PC-3 (cell line): ENCODE data around the gene PTCH1. TPM values are rescaled to one million over a fixed set of nuclear protein-coding genes. Genes with fewer than 3 reads are reported as not detected.

Source experiments
- ATAC-seq: fragments of 200-7000 bp; cut with Tn5 transposase; 2 replicates; pipeline ENCODE4 v1.9.1; 2020; ENCODE audit warnings: mild to moderate bottlenecking, moderate library complexity
- BruUV-seq: library from RNA; stranded (reverse); fragments of 400-500 nt; replicated peaks from 2 replicates; lab custom pipeline; 2021; lab: Mats Ljungman, UMichigan
- CTCF ChIA-PET: fragments of 300-600 bp; sonication (Branson Sonifier 250); formaldehyde crosslinking; loops from one replicate; lab custom pipeline; 2022; ENCODE audit warnings: antibody characterized with exemption; lab: Charles Lee
- POLR2A ChIA-PET: fragments of 300-600 bp; sonication (Branson Sonifier 250); formaldehyde crosslinking; loops from one replicate; lab custom pipeline; 2022; ENCODE audit warnings: antibody characterized with exemption; ENCODE audit not compliant: unreplicated experiment; lab: Charles Lee
- DNase-seq: peaks from one replicate; pipeline ENCODE4 v3.0.0-alpha.2; 2015
- H2AFZ ChIP-seq: fragments of 300-600 bp; sonication (generic); 2 replicates; pipeline ENCODE4 v1.6.0; 2016; ENCODE audit warnings: antibody characterized with exemption, low read length
- H3F3A ChIP-seq: fragments of 300-600 bp; sonication (generic); one replicate; pipeline ENCODE4 v1.6.0; 2017; ENCODE audit warnings: antibody characterized with exemption, low read length, control low read depth, mild to moderate bottlenecking; ENCODE audit not compliant: unreplicated experiment
- H3K27ac ChIP-seq: fragments of 300-600 bp; sonication (generic); 2 replicates; pipeline ENCODE4 v1.5.1; 2016; ENCODE audit warnings: mild to moderate bottlenecking, low read length
- H3K27me3 ChIP-seq: fragments of 300-600 bp; sonication (generic); 2 replicates; pipeline ENCODE4 v1.6.1; 2016; ENCODE audit warnings: low read length, mixed read lengths
- H3K36me3 ChIP-seq: fragments of 300-600 bp; sonication (generic); 2 replicates; pipeline ENCODE4 v1.6.1; 2016; ENCODE audit warnings: low read depth, mixed run types, low read length, mixed read lengths
- H3K4me1 ChIP-seq: fragments of 300-600 bp; sonication (generic); 2 replicates; pipeline ENCODE4 v1.5.1; 2016; ENCODE audit warnings: low read length; ENCODE audit not compliant: insufficient read depth
- H3K4me2 ChIP-seq: fragments of 300-600 bp; sonication (generic); 2 replicates; pipeline ENCODE4 v1.6.0; 2016; ENCODE audit warnings: low read length
- H3K4me3 ChIP-seq: fragments of 300-600 bp; sonication (generic); 2 replicates; pipeline ENCODE4 v1.5.1; 2016; ENCODE audit warnings: mild to moderate bottlenecking, low read length, mixed read lengths
- H3K79me2 ChIP-seq: fragments of 300-600 bp; sonication (generic); 2 replicates; pipeline ENCODE4 v1.6.1; 2017; ENCODE audit warnings: low read length, mixed read lengths
- H3K9ac ChIP-seq: fragments of 300-600 bp; sonication (generic); 2 replicates; pipeline ENCODE4 v1.6.0; 2016; ENCODE audit warnings: mild to moderate bottlenecking, low read length
- H3K9me2 ChIP-seq: fragments of 300-600 bp; sonication (generic); replicated peaks from 2 replicates; pipeline ENCODE4 v1.6.1; 2016; ENCODE audit warnings: mixed run types, low read length, mixed read lengths
- H3K9me3 ChIP-seq: fragments of 300-600 bp; sonication (generic); 2 replicates; pipeline ENCODE4 v1.6.1; 2016; ENCODE audit warnings: low read length, mixed read lengths
- H4K20me1 ChIP-seq: fragments of 300-600 bp; sonication (generic); 2 replicates; pipeline ENCODE4 v1.6.1; 2016; ENCODE audit warnings: low read length, mixed read lengths
- EZH2 ChIP-seq: fragments of 300-600 bp; sonication (generic); IDR thresholded peaks from one replicate; pipeline ENCODE4 v1.6.1; 2017; ENCODE audit warnings: antibody characterized with exemption, mild to moderate bottlenecking, low read length; ENCODE audit not compliant: unreplicated experiment
- EZH2phosphoT487 ChIP-seq: fragments of 300-600 bp; sonication (generic); IDR thresholded peaks from 2 replicates; pipeline ENCODE4 v1.6.1; 2018; ENCODE audit warnings: mild to moderate bottlenecking, antibody characterized with exemption, low read length, borderline replicate concordance
- intact Hi-C: fragments of 100-400 bp; cut with micrococcal nuclease; formaldehyde crosslinking; loops from 2 replicates; pipeline ENCODE4 v1.9.0; 2023
- total RNA-seq: library from RNA; depleted of rRNA; stranded (reverse); fragments of >200 nt; gene quantifications from 2 replicates; pipeline ENCODE4 v1.2.3, GENCODE V29; 2014
- TF ChIP-seq, protein P1 (sequence below): fragments of 300-600 bp; sonication (generic); conservative IDR thresholded peaks from 2 replicates; pipeline ENCODE4 v1.5.1; 2017; ENCODE audit warnings: antibody characterized with exemption, low read depth, mild to moderate bottlenecking, low read length

Gene PTCH1
- total RNA-seq, 1 experiment from 2014 or later, result 0.77 TPM

DNA sequence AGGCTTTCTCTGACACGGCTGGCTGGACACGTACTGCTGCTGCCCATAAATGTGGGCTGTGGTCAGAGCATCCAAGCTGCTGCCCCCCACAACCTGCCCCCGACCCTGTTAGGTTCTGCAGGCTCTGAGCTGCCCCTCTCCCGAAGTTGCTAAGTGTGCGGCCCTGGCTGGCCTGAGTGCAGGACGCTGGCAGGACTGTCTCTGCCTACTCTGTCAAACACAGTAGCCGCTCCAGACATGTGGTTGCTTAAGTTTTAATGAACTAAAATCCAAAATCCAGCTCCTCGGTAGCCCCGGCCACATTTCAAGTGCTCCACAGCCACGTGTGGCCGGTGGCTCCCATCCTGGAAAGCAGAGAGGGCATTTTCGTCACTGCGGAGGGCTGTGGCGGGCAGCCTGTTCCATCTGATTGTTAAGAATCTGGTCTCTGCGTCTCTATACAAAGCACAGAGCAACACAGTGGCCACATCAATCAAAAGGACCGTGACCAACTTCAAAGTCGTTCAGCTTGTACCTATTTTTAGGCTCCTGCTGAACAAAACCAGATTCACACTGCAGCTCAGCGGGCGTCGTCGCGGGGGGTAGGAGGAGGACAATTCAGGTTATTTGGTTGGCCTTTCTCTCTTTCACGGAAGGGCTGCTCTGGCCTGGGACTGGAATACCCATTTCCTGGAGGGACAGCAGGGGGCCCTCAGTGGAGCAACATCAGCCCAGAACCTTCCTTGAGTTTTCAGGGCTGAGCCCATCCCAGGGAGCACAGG is 68.9 kb downstream of the PTCH1 start:
- ATAC-seq, result no peak
- ChIA-PET POLR2A (no interaction called here), CTCF (no interaction called here)

DNA sequence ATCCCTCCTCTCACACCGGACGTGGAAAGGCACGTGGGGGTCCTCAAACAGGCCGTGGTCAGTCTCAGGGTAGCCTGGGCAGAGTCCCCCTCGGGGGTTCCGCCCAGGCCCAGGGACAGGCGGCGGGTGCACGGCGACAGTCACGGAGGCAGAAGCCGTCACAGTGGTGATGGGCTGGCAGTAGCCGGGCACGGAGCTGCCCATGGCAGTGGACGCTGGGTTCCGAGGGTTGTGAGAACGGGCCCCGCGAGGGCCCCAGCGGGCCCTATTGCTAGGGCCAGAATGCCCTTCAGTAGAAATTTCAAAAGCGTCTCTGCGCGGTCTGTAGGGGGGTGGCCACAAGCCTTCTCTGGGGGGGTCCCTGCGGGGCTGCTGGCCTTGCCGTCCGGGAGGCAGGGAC is 69.8 kb downstream of the PTCH1 start:
- POLR2A ChIA-PET, result no interaction called here
- no peak overlapping the region for H3K9ac ChIP-seq
- DNase-seq (no peak), ATAC-seq (no peak)
- no peaks in the 10 kb centered on the region for H3K79me2 ChIP-seq
- H3K4me1 ChIP-seq, result no peaks in the 10 kb centered on the region
- no peak overlapping the region for H3K4me2 ChIP-seq
- no TSS peak for BruUV-seq
- H3K27ac ChIP-seq, result no peak overlapping the region
- no peaks in the 10 kb centered on the region for H3K9me2 ChIP-seq
- H3K36me3 ChIP-seq, result no peaks in the 10 kb centered on the region
- H3F3A ChIP-seq, result no peaks in the 10 kb centered on the region
- no peaks in the 10 kb centered on the region for H3K27me3 ChIP-seq
- intact Hi-C loops, result no loop called here
- TF ChIP-seq EZH2phosphoT487 (no peak), EZH2 (no peak)
- TF ChIP-seq, protein P1, sequence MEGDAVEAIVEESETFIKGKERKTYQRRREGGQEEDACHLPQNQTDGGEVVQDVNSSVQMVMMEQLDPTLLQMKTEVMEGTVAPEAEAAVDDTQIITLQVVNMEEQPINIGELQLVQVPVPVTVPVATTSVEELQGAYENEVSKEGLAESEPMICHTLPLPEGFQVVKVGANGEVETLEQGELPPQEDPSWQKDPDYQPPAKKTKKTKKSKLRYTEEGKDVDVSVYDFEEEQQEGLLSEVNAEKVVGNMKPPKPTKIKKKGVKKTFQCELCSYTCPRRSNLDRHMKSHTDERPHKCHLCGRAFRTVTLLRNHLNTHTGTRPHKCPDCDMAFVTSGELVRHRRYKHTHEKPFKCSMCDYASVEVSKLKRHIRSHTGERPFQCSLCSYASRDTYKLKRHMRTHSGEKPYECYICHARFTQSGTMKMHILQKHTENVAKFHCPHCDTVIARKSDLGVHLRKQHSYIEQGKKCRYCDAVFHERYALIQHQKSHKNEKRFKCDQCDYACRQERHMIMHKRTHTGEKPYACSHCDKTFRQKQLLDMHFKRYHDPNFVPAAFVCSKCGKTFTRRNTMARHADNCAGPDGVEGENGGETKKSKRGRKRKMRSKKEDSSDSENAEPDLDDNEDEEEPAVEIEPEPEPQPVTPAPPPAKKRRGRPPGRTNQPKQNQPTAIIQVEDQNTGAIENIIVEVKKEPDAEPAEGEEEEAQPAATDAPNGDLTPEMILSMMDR, result no peak
- CTCF ChIA-PET, result no interaction called here
- H3K4me3 ChIP-seq, result no peak overlapping the region
- no peaks in the 10 kb centered on the region for H4K20me1 ChIP-seq
- no peak overlapping the region for H2AFZ ChIP-seq
- H3K9me3 ChIP-seq, result no peaks in the 10 kb centered on the region

More for the DNA sequence above, 68.9 kb downstream of the PTCH1 start:
- Histone ChIP-seq H3F3A (no peaks in the 10 kb centered on the region), H3K9me3 (no peaks in the 10 kb centered on the region), H3K9me2 (no peaks in the 10 kb centered on the region), H3K27ac (no peak overlapping the region), H3K9ac (no peak overlapping the region), H3K36me3 (no peaks in the 10 kb centered on the region), H3K4me1 (no peaks in the 10 kb centered on the region), H3K79me2 (no peaks in the 10 kb centered on the region), H2AFZ (no peak overlapping the region), H3K4me3 (no peak overlapping the region), H4K20me1 (no peaks in the 10 kb centered on the region), H3K27me3 (no peaks in the 10 kb centered on the region), H3K4me2 (no peak overlapping the region)
- DNase-seq, result no peak
- BruUV-seq, result no TSS peak
- TF ChIP-seq EZH2phosphoT487 (no peak), EZH2 (no peak)
- TF ChIP-seq, protein P1, result no peak
- intact Hi-C loops, result no loop called here

DNA sequence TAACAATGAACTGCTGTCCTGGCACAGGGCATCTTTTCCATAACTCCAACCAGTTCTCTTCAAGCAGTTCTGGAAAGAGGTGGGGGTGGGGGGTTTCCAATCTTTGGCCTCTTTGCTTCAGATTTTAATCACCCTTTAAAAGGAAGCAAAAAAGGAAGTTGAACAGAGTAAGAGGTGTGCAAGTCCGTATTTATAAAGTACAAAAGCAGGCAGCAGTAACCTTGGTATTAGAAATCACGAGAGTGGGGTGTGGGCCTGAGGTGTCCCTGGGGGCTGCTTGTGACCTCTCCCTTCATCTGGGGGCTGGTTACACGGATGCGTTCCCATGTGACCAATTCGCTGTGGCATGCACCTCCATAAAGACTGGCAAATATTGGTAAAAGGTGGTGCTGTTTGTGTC is 70.5 kb downstream of the PTCH1 start:
- Histone ChIP-seq H3F3A (no peaks in the 10 kb centered on the region), H3K27me3 (no peaks in the 10 kb centered on the region), H3K79me2 (no peaks in the 10 kb centered on the region), H3K36me3 (no peaks in the 10 kb centered on the region), H3K4me2 (no peak overlapping the region), H3K27ac (no peak overlapping the region), H3K9me3 (no peaks in the 10 kb centered on the region), H3K9me2 (no peaks in the 10 kb centered on the region), H3K9ac (no peak overlapping the region), H4K20me1 (no peaks in the 10 kb centered on the region), H2AFZ (no peak overlapping the region), H3K4me1 (no peaks in the 10 kb centered on the region), H3K4me3 (no peak overlapping the region)
- ATAC-seq, result no peak
- TF ChIP-seq EZH2phosphoT487 (no peak), EZH2 (no peak)
- TF ChIP-seq, protein P1, result no peak
- CTCF ChIA-PET, result no interaction called here
- intact Hi-C loops, result no loop called here
- POLR2A ChIA-PET, result no interaction called here
- BruUV-seq, result no TSS peak
- DNase-seq, result no peak
